KOPT-K1 (cell line): ENCODE results near the gene CFAP141.
"Not testable (repeated sequence)": the region's sequence is repeated elsewhere in the genome, so short reads cannot be mapped to it uniquely, and the experiment has no call there.

Experiments
- H3K27ac ChIP-seq: fragments of 200-600 bp; sonication (generic); 2 replicates; pipeline ENCODE4 v1.5.1; 2016; ENCODE audit warnings: antibody characterized with exemption, mild to moderate bottlenecking, low read depth, low read length; ENCODE audit not compliant: poor library complexity, severe bottlenecking
- H3K36me3 ChIP-seq: fragments of 200-600 bp; sonication (generic); 2 replicates; pipeline ENCODE4 v1.5.1; 2017; ENCODE audit warnings: antibody characterized with exemption, mild to moderate bottlenecking, low read length, moderate library complexity; ENCODE audit not compliant: insufficient read depth
- H3K9me3 ChIP-seq: fragments of 200-600 bp; sonication (generic); 2 replicates; pipeline ENCODE4 v1.5.1; 2017; ENCODE audit warnings: antibody characterized with exemption, low read length, mild to moderate bottlenecking; ENCODE audit not compliant: insufficient read depth, poor library complexity, severe bottlenecking

The CFAP141 gene

GRCh38 chr1:154220970-154221277 is 14.8 kb upstream of the CFAP141 start:
- Histone ChIP-seq H3K36me3 (peaks cover 49% of the 10 kb centered on the region), H3K27ac (peak overlapping the region; percentile 94), H3K9me3 (no peaks in the 10 kb centered on the region)

GRCh38 chr1:154220071-154220969 is 14.2 kb upstream of the CFAP141 start, which contains the start of gene UBAP2L:
TSS of gene UBAP2L (plus strand) at chr1:154220955. CDS start at chr1:154225124, 4,169 bp downstream.
- Histone ChIP-seq H3K9me3 (no peaks in the 10 kb centered on the region), H3K36me3 (peaks cover 43% of the 10 kb centered on the region), H3K27ac (peak within 1 kb of the TSS; percentile 94)

DNA sequence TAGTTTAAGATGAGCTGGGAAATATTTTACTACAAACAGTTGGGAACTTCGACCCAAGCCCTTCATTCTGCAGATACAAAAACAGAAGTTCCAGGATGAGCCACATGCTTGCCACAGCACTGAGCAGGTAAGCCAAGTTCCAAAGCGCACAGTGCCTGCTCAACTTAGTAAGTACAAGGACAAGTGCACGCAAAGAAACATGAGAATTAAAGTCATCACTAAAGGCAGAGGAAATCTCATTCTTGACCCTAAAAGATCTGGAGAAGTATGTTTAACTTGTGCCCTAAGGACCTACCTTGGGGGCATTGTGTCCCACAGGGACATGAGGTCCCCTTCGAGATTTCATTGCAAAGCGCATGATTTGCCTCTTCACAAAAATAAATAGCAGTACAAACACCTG is 13.4 kb upstream of the CFAP141 start:
- peaks cover 40% of the 10 kb centered on the region for H3K36me3 ChIP-seq

GRCh38 chr1:154218545-154218944 is 12.4 kb upstream of the CFAP141 start:
- peak overlapping the region; percentile 94 for H3K27ac ChIP-seq
- H3K36me3 ChIP-seq: peaks cover 40% of the 10 kb centered on the region
- no peaks in the 10 kb centered on the region for H3K9me3 ChIP-seq

More for the DNA sequence above, 13.4 kb upstream of the CFAP141 start:
- Histone ChIP-seq H3K9me3 (no peaks in the 10 kb centered on the region), H3K27ac (peak overlapping the region; percentile 94)

- no peak overlapping the region for H3K27ac ChIP-seq
- H3K9me3 ChIP-seq: no peaks in the 10 kb centered on the region
- peaks cover 81% of the 10 kb centered on the region for H3K36me3 ChIP-seq
Observed at GRCh38 chr1:154213274-154213673, 7.1 kb upstream of the CFAP141 start.

DNA sequence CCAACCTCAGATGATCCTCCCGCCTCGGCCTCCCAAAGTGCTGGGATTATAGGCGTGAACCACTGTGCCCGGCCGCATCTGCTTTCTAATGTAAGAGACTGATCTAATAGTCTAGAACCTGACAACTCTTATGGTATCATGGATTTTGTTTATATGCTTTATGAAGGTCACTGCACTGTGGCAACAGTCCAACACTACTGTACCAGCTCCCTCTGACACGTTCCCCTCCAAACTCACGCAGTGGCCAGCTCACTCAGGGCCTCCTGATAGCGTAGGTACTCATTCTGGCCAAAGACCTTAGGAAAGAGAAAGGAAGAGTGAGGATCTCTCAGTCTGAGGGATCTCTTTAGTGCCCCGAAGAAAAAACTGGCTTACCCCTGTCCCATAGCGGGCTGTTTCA is 6.0 kb upstream of the CFAP141 start:
- Histone ChIP-seq H3K27ac (no peak overlapping the region), H3K36me3 (peaks cover 81% of the 10 kb centered on the region), H3K9me3 (no peaks in the 10 kb centered on the region)

DNA sequence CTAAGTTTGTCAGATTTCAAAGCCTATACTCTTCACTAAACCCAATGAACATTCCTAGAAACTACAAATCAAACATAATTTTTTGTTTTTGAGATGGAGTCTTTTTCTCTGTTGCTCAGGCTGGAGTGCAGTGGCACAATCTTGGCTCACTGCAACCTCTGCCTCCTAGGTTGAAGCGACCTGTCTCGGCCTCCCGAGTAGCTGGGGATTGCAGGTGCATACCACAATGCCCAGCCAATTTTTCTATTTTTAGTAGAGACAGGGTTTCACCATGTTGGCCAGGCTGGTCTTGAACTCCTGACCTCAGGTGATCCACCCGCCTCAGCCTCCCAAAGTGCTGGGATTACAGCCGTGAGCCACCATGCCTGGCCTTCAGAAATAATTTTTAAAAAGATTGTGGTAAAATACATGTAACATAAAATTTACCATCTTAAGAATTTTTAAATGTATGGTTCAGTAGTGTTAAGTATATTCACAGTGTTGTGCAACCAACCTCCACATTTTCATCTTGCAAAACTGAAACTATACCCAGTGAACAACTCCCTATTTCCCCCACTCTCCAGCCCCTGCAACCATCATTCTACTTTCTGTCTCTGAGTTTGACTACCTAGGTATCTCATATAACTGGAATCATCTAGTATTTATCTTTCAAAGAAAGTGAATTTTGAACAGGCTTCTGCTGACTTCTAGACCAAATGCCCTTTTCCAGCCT is 2.7 kb upstream of the CFAP141 start:
- H3K9me3 ChIP-seq: no peaks in the 10 kb centered on the region
- H3K27ac ChIP-seq: no peak overlapping the region
- H3K36me3 ChIP-seq: peaks cover 86% of the 10 kb centered on the region

- H3K36me3 ChIP-seq: peaks cover 70% of the 10 kb centered on the region
- no peaks in the 10 kb centered on the region for H3K9me3 ChIP-seq
Observed at GRCh38 chr1:154207262-154207661, 1.1 kb upstream of the CFAP141 start.

DNA sequence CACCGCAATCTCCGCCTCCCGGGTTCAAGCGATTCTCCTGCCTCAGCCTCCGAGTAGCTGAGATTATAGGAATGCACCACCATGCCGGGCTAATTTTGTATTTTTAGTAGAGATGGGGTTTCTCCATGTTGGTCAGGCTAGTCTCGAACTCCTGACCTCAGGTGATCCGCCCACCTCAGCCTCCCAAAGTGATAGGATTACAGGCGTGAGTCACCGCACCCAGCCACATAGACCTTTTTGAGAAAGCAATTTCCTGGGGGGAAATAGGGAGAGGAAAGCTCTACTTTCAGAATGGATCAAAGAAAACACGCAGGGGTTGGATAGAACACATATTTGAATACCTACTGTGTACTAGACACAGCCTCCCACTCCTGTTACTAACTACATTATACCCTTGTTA is 355 bp downstream of the CFAP141 start:
- H3K36me3 ChIP-seq: peaks cover 56% of the 10 kb centered on the region
- not testable (repeated sequence) for H3K27ac ChIP-seq, H3K9me3 ChIP-seq

More at GRCh38 chr1:154207262-154207661, 1.1 kb upstream of the CFAP141 start:
- no peak overlapping the region for H3K27ac ChIP-seq

- no peaks in the 10 kb centered on the region for H3K36me3 ChIP-seq
- H3K27ac ChIP-seq: no peak overlapping the region
- no peaks in the 10 kb centered on the region for H3K9me3 ChIP-seq
Observed at GRCh38 chr1:154199563-154199879, 6.6 kb downstream of the CFAP141 start.

- Histone ChIP-seq H3K9me3 (no peaks in the 10 kb centered on the region), H3K36me3 (no peaks in the 10 kb centered on the region), H3K27ac (no peak overlapping the region)
Observed at GRCh38 chr1:154198756-154199562, 7.2 kb downstream of the CFAP141 start.

DNA sequence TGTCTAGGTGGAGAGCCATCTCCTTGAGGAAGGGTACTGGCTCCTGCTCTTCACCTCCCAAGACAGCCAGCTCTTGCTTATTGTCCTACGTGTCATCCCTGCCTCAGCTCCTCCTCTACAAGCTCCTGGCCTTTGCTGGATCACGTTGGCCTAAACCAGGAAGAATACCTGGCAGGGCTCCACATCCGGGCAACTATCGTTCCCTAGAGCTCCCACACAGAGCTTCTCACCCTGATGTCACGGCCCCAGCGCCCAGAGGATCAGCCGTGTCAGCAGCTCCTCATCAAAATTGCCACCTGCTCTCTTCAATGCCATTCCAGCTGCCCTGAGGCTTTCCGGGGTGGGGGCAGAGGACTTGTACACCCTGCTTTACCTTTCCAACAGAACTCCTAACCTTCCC is 12.3 kb downstream of the CFAP141 start:
- H3K27ac ChIP-seq: no peak overlapping the region
- no peaks in the 10 kb centered on the region for H3K36me3 ChIP-seq
- no peaks in the 10 kb centered on the region for H3K9me3 ChIP-seq

DNA sequence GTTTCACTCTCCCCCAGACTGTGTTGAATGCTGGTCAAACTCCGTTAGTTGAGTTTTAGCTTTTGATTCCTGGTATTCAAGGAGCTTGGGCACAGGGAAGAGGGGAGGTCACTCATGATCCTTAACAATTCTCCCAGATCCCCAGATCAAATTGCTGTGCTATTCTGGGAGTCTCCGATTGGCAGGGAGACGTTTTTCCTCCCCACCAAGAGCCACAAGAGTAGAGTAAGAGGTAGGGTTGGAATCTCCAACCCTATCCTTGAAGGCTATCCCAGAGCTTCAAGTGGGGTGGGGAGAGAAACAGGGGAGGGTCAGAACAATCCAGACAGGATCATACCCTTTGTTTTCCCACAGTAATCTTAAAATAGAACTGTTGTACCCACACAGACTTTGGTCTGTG is 13.7 kb downstream of the CFAP141 start:
- Histone ChIP-seq H3K36me3 (no peaks in the 10 kb centered on the region), H3K9me3 (no peaks in the 10 kb centered on the region), H3K27ac (no peak overlapping the region)

DNA sequence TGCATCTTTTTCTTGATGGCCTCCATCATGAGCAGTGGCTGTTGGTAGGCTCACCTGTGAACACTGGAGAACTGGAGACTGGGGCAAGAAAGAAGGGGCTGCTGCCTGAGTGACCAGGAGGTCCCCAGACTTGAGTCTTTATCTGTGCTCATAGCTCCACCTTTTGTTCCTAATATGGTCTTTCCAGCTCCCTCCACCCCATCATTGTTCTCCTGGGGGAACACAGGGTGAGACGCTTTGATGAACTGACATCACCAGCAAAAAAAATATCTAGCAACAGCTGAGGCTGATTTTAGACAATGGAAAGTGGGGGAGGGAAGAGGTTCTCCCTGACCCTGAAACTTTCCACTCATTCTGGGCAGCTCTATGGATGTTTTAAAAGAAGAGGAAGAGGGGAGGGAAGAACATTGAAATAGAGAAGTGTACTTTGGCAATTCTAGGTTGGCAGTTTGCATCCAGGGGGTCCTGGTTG is 14.1 kb downstream of the CFAP141 start, which contains the start of gene TPM3:
Gene TPM3, minus strand, starts transcription at position 111 of the 472 bp plus-strand sequence. Its CDS starts 82 bp downstream, at position 29.
- Histone ChIP-seq H3K9me3 (no peaks in the 10 kb centered on the region), H3K36me3 (no peaks in the 10 kb centered on the region), H3K27ac (no peak within 1 kb of the TSS)

DNA sequence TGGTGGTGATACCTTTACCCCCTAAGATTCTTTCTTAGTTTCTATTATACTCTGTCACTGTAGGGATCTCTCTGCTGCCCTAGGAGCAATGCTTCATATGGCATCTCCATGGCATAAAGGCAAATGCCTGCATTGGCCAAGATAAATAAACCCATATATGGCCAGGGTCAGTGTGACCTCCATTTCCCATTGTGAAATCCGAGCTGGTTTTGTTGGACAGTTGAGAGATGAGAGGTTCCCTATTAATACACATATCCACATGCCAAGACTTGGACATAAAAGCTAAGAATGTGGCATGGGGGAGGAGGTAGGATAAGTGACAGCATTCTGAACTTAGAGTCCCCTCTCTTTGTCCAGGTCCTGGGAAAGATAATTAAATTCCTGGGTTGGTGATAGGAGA is 15.6 kb downstream of the CFAP141 start:
- no peak overlapping the region for H3K27ac ChIP-seq
- H3K36me3 ChIP-seq: no peaks in the 10 kb centered on the region
- no peaks in the 10 kb centered on the region for H3K9me3 ChIP-seq
